ENCODE results near the gene CCDC34. TPM values are rescaled to one million over a fixed set of nuclear protein-coding genes. Genes with fewer than 3 reads are reported as not detected.

Gene CCDC34
- total and polyA plus RNA-seq, 8 donors: 3.2 to 28.6 (median 22.3) TPM

DNA sequence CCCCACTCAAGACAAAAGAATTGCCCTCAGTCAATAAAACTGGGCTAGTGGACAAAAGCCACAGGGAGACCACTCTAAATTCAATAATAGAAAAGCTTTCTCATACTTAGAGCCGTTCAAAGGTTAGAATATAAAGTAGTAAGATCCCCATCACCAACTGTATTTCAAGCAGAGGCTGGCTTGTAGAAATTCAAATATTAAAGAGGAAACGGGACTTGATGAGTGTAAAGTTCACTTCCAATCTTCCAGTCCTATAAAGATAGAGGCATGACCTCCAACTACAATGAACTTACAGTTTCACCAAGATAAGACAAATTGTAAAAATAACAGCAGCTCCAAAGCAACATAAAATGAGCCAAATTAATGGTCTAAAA is 70.4 kb downstream of the CCDC34 start:
- DNase-seq: no peak
- intact Hi-C loops (cut with DNase I): loop anchor here in 1 of 2 donors (5.0 kb wide), 1 partner anchor 105 kb away; no protein-coding TSS in a partner anchor
- no peak overlapping the region for H3K4me3 ChIP-seq
- TF ChIP-seq, protein P1, sequence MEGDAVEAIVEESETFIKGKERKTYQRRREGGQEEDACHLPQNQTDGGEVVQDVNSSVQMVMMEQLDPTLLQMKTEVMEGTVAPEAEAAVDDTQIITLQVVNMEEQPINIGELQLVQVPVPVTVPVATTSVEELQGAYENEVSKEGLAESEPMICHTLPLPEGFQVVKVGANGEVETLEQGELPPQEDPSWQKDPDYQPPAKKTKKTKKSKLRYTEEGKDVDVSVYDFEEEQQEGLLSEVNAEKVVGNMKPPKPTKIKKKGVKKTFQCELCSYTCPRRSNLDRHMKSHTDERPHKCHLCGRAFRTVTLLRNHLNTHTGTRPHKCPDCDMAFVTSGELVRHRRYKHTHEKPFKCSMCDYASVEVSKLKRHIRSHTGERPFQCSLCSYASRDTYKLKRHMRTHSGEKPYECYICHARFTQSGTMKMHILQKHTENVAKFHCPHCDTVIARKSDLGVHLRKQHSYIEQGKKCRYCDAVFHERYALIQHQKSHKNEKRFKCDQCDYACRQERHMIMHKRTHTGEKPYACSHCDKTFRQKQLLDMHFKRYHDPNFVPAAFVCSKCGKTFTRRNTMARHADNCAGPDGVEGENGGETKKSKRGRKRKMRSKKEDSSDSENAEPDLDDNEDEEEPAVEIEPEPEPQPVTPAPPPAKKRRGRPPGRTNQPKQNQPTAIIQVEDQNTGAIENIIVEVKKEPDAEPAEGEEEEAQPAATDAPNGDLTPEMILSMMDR (IDR thresholded peaks at IDR 0.05): no peak
- no peaks in the 10 kb centered on the region for H3K27me3 ChIP-seq
- no peak for ATAC-seq
- peaks cover 0 to 3% of the 10 kb centered on the region in 2 donors for H3K4me1 ChIP-seq
- no peaks in the 10 kb centered on the region for H3K36me3 ChIP-seq
- peaks cover 0 to 7% of the 10 kb centered on the region in 2 donors for H3K9me3 ChIP-seq
- H3K27ac ChIP-seq: no peak overlapping the region

DNA sequence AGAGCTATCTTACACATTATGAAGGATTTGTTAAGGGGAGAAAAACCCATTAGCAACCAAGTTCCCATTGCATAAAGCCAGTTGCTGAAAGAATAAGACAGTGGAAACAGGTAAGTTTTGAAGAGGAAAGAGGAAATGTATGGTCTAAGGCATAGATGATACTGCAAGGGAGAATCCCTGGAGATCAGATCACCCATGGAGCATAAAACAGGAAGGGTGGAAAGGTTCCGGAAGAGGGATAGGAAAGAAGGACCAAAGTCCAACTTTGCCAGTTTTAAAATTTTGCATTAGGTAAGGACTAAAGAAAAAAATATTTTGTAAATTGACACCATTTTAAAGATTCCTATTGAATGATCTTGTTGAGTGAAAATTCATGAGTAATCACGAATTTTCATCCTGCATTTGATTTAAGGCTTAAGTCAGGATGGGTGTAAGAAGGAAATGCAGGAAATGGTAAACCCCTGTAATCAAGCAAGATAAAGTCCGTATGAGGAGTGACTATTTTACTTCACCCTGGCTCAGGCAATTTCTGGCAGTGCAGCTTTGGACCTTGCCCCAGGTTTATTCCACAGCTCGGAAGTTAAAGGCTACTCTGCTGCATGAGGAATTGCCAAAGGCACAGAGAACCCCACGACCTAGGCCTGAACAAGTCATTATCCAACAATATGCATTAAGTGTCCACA is 70.9 kb downstream of the CCDC34 start:
- ATAC-seq (no peak), DNase-seq (no peak)
- no peaks in the 10 kb centered on the region for H3K36me3 ChIP-seq
- no peak overlapping the region for H3K27ac ChIP-seq
- TF ChIP-seq, protein P1 (IDR thresholded peaks at IDR 0.05): no peak
- no peaks in the 10 kb centered on the region for H3K27me3 ChIP-seq
- peaks cover 0 to 3% of the 10 kb centered on the region in 2 donors for H3K4me1 ChIP-seq
- intact Hi-C loops (cut with DNase I): loop anchor here in 1 of 2 donors (5.0 kb wide), 1 partner anchor 105 kb away; no protein-coding TSS in a partner anchor
- no peak overlapping the region for H3K4me3 ChIP-seq
- peaks cover 0 to 7% of the 10 kb centered on the region in 2 donors for H3K9me3 ChIP-seq

DNA sequence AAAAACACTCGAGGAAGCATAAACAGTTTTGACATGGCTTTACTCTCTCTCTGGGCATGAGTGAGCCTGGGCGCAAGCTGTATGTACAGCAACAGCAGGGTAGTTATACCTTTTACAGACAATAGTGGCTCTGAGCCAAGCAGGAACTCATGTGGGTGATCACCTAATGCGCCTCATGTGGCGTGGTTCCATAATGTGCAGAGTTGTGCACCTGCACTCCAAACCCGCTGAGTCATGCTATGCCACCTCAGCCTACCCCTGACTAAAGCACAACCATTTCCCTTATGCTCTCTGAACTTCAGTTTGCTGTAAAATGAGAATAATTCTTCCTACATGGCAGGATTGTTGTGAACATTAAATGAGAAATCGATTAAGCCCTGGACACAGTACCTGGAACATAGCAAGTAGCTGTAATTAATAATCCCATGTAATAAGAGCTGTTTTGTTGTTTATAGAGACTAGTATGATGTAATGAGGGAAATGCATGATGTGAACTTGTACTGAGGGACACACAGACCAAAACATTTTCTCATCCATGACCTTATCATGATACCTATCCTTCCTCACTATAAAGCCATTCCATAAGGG is 71.6 kb downstream of the CCDC34 start:
- no peak for DNase-seq
- H3K27ac ChIP-seq: no peak overlapping the region
- no peak overlapping the region for H3K4me3 ChIP-seq
- no peaks in the 10 kb centered on the region for H3K27me3 ChIP-seq
- H3K9me3 ChIP-seq: peaks cover 0 to 7% of the 10 kb centered on the region in 2 donors
- H3K4me1 ChIP-seq: peaks cover 0 to 3% of the 10 kb centered on the region in 2 donors
- TF ChIP-seq, protein P1 (IDR thresholded peaks at IDR 0.05): no peak
- no peak for ATAC-seq
- intact Hi-C loops (cut with DNase I): loop anchor here in 1 of 2 donors (5.0 kb wide), 1 partner anchor 104 kb away; no protein-coding TSS in a partner anchor
- H3K36me3 ChIP-seq: no peaks in the 10 kb centered on the region

DNA sequence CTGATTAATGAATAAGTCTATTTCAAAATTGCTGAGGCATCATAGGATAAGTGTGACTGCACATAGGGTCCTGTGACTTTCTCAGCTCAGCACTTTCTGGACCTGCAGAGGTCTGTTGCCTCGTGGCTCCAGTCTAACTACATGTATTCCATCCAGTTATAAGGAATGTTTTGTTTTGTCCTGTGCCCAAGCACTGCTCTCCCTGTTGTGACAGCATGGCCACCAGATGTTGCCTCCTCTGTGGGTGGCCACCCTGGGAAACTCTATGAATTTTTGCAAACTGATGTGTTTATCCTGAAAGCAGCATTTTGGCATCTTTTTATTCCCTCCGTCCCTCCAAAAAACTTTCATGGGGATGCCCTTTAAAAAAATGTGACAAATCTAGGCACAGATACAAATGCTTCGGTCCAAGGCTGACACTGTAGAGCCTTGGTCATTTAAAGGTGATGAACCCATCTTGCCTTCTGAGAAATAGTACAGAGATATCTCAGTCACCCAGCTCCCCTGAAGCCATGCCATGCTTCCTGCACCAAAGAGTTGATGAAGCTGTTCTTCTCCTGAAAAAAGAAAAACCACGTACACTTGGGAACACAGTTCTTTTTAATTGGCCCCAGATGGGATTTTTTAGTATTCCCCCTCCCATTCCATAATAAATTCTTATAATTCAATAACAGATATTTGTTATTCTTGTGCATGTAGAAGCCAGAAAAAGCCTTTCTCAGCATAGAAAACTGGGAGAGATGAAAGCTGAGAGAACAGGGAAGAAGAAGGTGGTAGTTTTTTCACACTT is 72.6 kb downstream of the CCDC34 start:
- no peak for ATAC-seq
- H3K27ac ChIP-seq: no peak overlapping the region
- H3K9me3 ChIP-seq: peaks cover 0 to 7% of the 10 kb centered on the region in 2 donors
- intact Hi-C loops (cut with DNase I): loop anchor here in 1 of 2 donors (5.0 kb wide), 1 partner anchor 103 kb away; no protein-coding TSS in a partner anchor
- DNase-seq: no peak
- H3K36me3 ChIP-seq: no peaks in the 10 kb centered on the region
- no peak overlapping the region for H3K4me3 ChIP-seq
- H3K4me1 ChIP-seq: no peaks in the 10 kb centered on the region
- TF ChIP-seq, protein P1 (IDR thresholded peaks at IDR 0.05): no peak
- H3K27me3 ChIP-seq: no peaks in the 10 kb centered on the region

Other genes with a start within 250 kb of the CCDC34 start
- gene LGR4, start 109.6 kb upstream of the CCDC34 start, total RNA-seq: 1 to 10 TPM; 4.0 to 6.9 TPM
- 10 to 100 TPM; 20.6 to 23.7 (median 22.1) TPM for gene LGR4, start 109.6 kb upstream of the CCDC34 start, polyA plus RNA-seq (ENCODE audit: insufficient read length in 6 of 6)
- gene LIN7C, start 143.6 kb upstream of the CCDC34 start, total RNA-seq: 10 to 100 TPM; 25.7 to 31.5 TPM
- gene LIN7C, start 143.6 kb upstream of the CCDC34 start, polyA plus RNA-seq (ENCODE audit: insufficient read length in 6 of 6): 10 to 100 TPM; 18.7 to 23.4 (median 19.8) TPM

All from left lung (tissue), 10 donors.